NCI-H82 treated with DMSO at 0.1 percent for 48 hours (cell line): ENCODE data around the gene SCG5.

ENCODE experiments used
- DNase-seq: peaks from one replicate; lab custom pipeline; 2025; ENCODE audit not compliant: unreplicated experiment; lab: John Stamatoyannopoulos, UW

Gene SCG5

GRCh38 chr15:32657941-32658340 lies 16.4 kb downstream of the SCG5 start:
- DNase-seq = no peak

GRCh38 chr15:32659340-32660155 lies 18.0 kb downstream of the SCG5 start:
- DNase-seq = no peak

GRCh38 chr15:32663671-32664070 lies 22.2 kb downstream of the SCG5 start:
- DNase-seq = no peak

GRCh38 chr15:32664796-32665195 lies 23.3 kb downstream of the SCG5 start:
- DNase-seq = no peak

- no peak for DNase-seq
Observed at GRCh38 chr15:32667321-32667720, 25.8 kb downstream of the SCG5 start.

GRCh38 chr15:32668942-32669341 lies 27.4 kb downstream of the SCG5 start:
- no peak for DNase-seq

- no peak for DNase-seq
Observed at GRCh38 chr15:32669896-32670611, 28.5 kb downstream of the SCG5 start.

GRCh38 chr15:32670623-32671022 lies 29.1 kb downstream of the SCG5 start:
- no peak for DNase-seq

GRCh38 chr15:32671339-32672325 lies 30.1 kb downstream of the SCG5 start:
- DNase-seq = no peak

- DNase-seq = no peak
Observed at GRCh38 chr15:32674681-32675080, 33.2 kb downstream of the SCG5 start.

- DNase-seq = no peak
Observed at GRCh38 chr15:32675466-32675865, 34.0 kb downstream of the SCG5 start.

- peak; percentile 41 for DNase-seq
Observed at GRCh38 chr15:32676169-32676568, 34.7 kb downstream of the SCG5 start.

GRCh38 chr15:32677238-32677750 lies 35.8 kb downstream of the SCG5 start:
- DNase-seq = no peak

- DNase-seq = no peak
Observed at GRCh38 chr15:32679298-32679690, 37.8 kb downstream of the SCG5 start.

GRCh38 chr15:32682569-32682968 lies 41.1 kb downstream of the SCG5 start:
- no peak for DNase-seq

GRCh38 chr15:32682977-32683630 lies 41.6 kb downstream of the SCG5 start:
- DNase-seq = no peak

GRCh38 chr15:32683906-32684584 lies 42.5 kb downstream of the SCG5 start:
- DNase-seq = no peak

GRCh38 chr15:32685576-32685975 lies 44.1 kb downstream of the SCG5 start:
- no peak for DNase-seq

- DNase-seq = no peak
Observed at GRCh38 chr15:32687556-32687955, 46.0 kb downstream of the SCG5 start.

- DNase-seq = no peak
Observed at GRCh38 chr15:32688151-32688639, 46.7 kb downstream of the SCG5 start.
